Forelimb muscle (tissue), 1 donor: ENCODE results near the gene TMC6. TPM values are rescaled to one million over a fixed set of nuclear protein-coding genes. Genes with fewer than 3 reads are reported as not detected.
"Not testable (repeated sequence)": the region's sequence is repeated elsewhere in the genome, so short reads cannot be mapped to it uniquely, and the experiment has no call there.

ENCODE experiments used
- DNase-seq: peaks from one replicate; pipeline ENCODE4 v3.0.0-alpha.2; 2013; ENCODE audit warnings: low read depth
- polyA plus RNA-seq: library from polyadenylated mRNA; unstranded; fragments of 120-200 nt; gene quantifications from one replicate; pipeline ENCODE4 v1.2.1, GENCODE V29; 2013; ENCODE audit not compliant: insufficient read length

TMC6 gene
- polyA plus RNA-seq, 1 donor, result 25.1 TPM

DNA sequence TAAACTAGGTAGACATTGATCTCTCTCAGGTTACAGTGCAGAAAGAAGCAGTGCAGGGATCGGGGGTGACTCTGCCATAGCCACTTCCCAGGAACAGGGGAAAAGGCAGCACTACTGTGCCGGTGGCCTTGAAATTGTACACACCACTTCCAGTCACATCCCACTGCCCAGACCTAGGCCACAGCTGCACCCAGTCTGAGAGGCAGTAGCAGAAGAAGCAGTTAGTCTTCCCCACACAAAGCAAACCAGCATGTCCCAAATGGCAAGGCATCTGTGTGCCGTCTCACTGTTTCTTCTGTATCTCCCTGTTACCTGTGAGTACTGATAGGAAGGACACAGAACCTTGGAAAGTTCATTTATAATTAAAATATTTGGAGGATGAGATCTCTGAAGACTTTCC lies 47.0 kb downstream of the TMC6 start:
- DNase-seq, result no peak

DNA sequence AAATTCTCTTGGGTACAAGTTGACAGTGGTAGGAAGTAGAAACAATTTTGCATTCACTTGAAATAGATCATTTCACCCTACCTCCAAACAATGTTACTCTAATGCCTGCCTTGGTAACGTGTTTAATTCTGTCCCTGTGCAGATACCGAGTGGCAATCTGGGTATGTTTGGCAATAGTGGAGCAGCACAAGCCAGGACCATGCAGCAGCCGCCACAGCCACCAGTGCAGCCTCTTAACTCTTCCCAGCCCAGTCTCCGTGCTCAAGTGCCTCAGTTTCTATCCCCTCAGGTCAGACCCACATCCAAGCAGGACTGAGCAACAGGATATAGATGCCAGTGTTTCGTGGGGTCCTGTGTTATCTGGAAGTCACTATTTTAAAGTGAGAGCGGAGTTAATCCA lies 49.3 kb downstream of the TMC6 start:
- no peak for DNase-seq

DNA sequence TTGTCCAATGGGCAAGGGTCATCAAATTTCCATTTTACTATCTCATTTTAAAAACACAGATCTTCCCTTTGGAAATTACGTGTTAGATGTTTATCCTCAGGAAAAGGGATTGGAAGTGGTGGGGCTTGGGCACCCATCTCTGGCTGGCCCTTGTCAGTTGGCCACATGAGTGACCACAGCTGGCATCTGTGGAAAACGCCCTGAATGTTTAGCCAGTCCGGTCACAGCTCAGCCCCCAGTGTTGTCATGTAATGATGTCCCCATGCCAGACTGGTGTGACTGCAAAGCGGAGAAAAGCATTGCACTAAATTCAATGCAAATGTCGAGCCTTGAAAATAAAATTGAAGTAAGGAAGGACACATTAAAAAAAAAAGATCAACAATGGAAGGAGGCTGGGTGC lies 53.0 kb downstream of the TMC6 start:
- no peak for DNase-seq

DNA sequence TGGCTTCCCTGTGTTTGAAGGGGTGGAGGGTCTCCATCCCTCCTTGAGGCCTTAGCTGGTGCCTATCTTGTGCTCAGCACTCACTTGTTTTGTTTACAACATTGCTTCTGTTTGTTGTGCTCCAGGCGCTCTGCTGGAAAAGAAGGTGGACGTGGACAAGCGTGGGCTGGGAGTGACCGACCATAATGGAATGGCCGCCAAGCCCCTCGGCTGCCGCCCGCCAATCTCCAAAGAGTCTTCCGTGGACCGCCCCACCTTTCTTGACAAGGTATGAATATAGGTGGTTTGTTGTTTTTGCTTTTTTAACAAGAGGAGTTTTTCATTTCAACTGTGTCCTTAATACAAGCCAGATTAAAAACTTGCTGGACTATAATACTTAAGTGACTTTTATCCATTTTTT lies 53.5 kb downstream of the TMC6 start:
- DNase-seq, result no peak

DNA sequence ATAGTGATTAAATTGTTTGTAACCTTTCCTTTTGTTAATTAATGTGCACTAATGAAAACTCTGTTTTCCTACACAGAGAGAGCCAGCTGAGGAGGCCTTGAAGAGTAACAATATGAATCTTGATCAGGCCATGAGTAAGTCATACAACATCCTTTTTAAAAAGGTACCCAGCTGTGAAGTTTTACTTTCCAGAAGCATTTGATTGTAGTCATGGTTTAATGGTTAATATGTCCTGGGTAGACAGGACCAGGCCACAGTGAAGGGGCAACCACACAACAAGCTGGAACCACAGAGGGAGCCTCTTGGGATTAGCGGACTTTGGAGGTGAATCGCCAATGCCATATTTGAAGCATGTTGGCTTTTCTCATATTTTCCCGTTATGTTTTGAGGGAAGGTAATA lies 55.6 kb downstream of the TMC6 start:
- no peak for DNase-seq

GRCh38 chr17:78069695-78070094 lies 58.9 kb downstream of the TMC6 start:
- DNase-seq, result no peak

DNA sequence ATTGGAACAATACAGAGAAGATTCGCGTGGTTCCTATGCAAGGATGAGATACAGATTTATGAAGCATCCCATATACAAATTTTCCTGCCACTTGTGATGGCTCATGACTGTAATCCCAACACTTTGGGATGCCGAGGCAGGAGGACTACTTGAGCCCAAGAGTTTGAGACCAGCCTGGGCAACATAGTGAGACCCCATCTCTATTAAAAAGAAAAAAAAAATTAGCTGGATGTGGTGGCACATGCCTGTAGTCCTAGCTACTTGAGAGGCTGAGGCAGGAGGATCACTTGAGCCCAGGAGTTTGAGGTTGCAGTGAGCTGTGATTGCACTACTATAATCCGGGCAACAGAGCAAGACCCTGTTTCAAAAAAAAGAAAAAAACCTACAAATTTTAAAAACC lies 61.6 kb downstream of the TMC6 start:
- DNase-seq, result not testable (repeated sequence)

GRCh38 chr17:78064708-78065107 lies 63.8 kb downstream of the TMC6 start:
- no peak for DNase-seq

GRCh38 chr17:78063489-78063888 lies 65.1 kb downstream of the TMC6 start:
- DNase-seq, result no peak

- no peak for DNase-seq
These were observed 66.0 kb downstream of the TMC6 start for GRCh38 chr17:78062596-78062995.

Other genes starting within 250 kb of the TMC6 start
- 9.6 TPM for gene TNRC6C, start 170.1 kb downstream of the TMC6 start, polyA plus RNA-seq
- gene TMC8, start 2.0 kb upstream of the TMC6 start, polyA plus RNA-seq, result 3.3 TPM
- 1.1 TPM for gene C17orf99, start 17.6 kb upstream of the TMC6 start, polyA plus RNA-seq
- gene SYNGR2, start 39.8 kb upstream of the TMC6 start, polyA plus RNA-seq, result 105 TPM
- 17.8 TPM for gene TK1, start 58.3 kb upstream of the TMC6 start, polyA plus RNA-seq
- gene AFMID, start 58.6 kb upstream of the TMC6 start, polyA plus RNA-seq, result 36.7 TPM
- gene BIRC5, start 85.5 kb upstream of the TMC6 start, polyA plus RNA-seq, result 12.2 TPM
- not detected for gene TMEM235, start 102.9 kb upstream of the TMC6 start, polyA plus RNA-seq
- 6.2 TPM for gene SOCS3, start 231.3 kb upstream of the TMC6 start, polyA plus RNA-seq
- gene PGS1, start 249.9 kb upstream of the TMC6 start, polyA plus RNA-seq, result 26.3 TPM